IPS DF 6.9 (cell line): ENCODE data around the gene GAS7.

ENCODE experiments used
- DNase-seq: peaks from one replicate; pipeline ENCODE4 v3.0.0-alpha.2; 2013; ENCODE audit warnings: low read depth, low spot score
- H3K27ac ChIP-seq: one replicate; pipeline ENCODE4 v1.5.1; 2013; ENCODE audit warnings: low read length, control low read depth
- H3K27me3 ChIP-seq: 2 replicates; pipeline ENCODE4 v1.6.1; 2013; ENCODE audit warnings: mild to moderate bottlenecking, low read length; ENCODE audit not compliant: control insufficient read depth, insufficient read depth
- H3K36me3 ChIP-seq: 2 replicates; pipeline ENCODE4 v1.6.1; 2013; ENCODE audit warnings: low read length; ENCODE audit not compliant: control insufficient read depth, insufficient read depth
- H3K4me1 ChIP-seq: 2 replicates; pipeline ENCODE4 v1.6.1; 2013; ENCODE audit warnings: low read length; ENCODE audit not compliant: control insufficient read depth, insufficient read depth
- H3K4me3 ChIP-seq: 2 replicates; pipeline ENCODE4 v1.5.1; 2013; ENCODE audit warnings: mild to moderate bottlenecking, low read length
- H3K9me3 ChIP-seq: 2 replicates; pipeline ENCODE4 v1.6.1; 2013; ENCODE audit warnings: low read length, inconsistent platforms; ENCODE audit not compliant: control insufficient read depth, insufficient read depth
- WGBS: extraction: QIAGEN DNeasy Blood & Tissue Kit; methylation state at CpG from one replicate; pipeline ENCODE4 v1.1.7; 2013; ENCODE audit warnings: mixed read lengths, missing lambda C conversion rate; ENCODE audit not compliant: insufficient read length, insufficient coverage; 5-methylcytosine and 5-hydroxymethylcytosine counted together

Gene GAS7

GRCh38 chr17:9944704-9945103 lies 253.7 kb downstream of the GAS7 start:
- Histone ChIP-seq H3K36me3 (no peaks in the 10 kb centered on the region), H3K27ac (no peak overlapping the region), H3K4me1 (no peaks in the 10 kb centered on the region; the same call in 1 of the 2 replicates), H3K4me3 (no peak overlapping the region), H3K27me3 (no peaks in the 10 kb centered on the region), H3K9me3 (no peaks in the 10 kb centered on the region)
- WGBS, result no CpG with 5 or more reads among the region's 7 CpGs
- no peak for DNase-seq

GRCh38 chr17:9943343-9943742 lies 255.1 kb downstream of the GAS7 start:
- Histone ChIP-seq H3K4me1 (no peaks in the 10 kb centered on the region; the same call in 1 of the 2 replicates), H3K4me3 (no peak overlapping the region), H3K36me3 (no peaks in the 10 kb centered on the region), H3K27ac (no peak overlapping the region), H3K27me3 (no peaks in the 10 kb centered on the region), H3K9me3 (no peaks in the 10 kb centered on the region)
- DNase-seq, result no peak
- WGBS, result no CpG with 5 or more reads among the region's 9 CpGs

GRCh38 chr17:9942885-9943284 lies 255.5 kb downstream of the GAS7 start:
- H3K9me3 ChIP-seq, result no peaks in the 10 kb centered on the region
- H3K27me3 ChIP-seq, result no peaks in the 10 kb centered on the region
- H3K36me3 ChIP-seq, result no peaks in the 10 kb centered on the region
- H3K4me3 ChIP-seq, result no peak overlapping the region
- no peak overlapping the region for H3K27ac ChIP-seq
- DNase-seq, result no peak
- no peaks in the 10 kb centered on the region; the same call in 1 of the 2 replicates for H3K4me1 ChIP-seq
- no CpG with 5 or more reads among the region's 13 CpGs for WGBS

GRCh38 chr17:9941305-9941704 lies 257.1 kb downstream of the GAS7 start:
- H3K27ac ChIP-seq, result no peak overlapping the region
- H3K36me3 ChIP-seq, result no peaks in the 10 kb centered on the region
- H3K4me1 ChIP-seq, result no peaks in the 10 kb centered on the region; the same call in 1 of the 2 replicates
- no peak for DNase-seq
- no peak overlapping the region for H3K4me3 ChIP-seq
- no peaks in the 10 kb centered on the region for H3K27me3 ChIP-seq
- no peaks in the 10 kb centered on the region for H3K9me3 ChIP-seq
- no CpG with 5 or more reads among the region's 13 CpGs for WGBS

- no peak for DNase-seq
- Histone ChIP-seq H3K27me3 (no peaks in the 10 kb centered on the region), H3K36me3 (no peaks in the 10 kb centered on the region), H3K27ac (no peak overlapping the region), H3K4me3 (no peak overlapping the region), H3K4me1 (no peaks in the 10 kb centered on the region; the same call in 1 of the 2 replicates), H3K9me3 (no peaks in the 10 kb centered on the region)
- WGBS, result no CpG with 5 or more reads among the region's 9 CpGs
Observed at GRCh38 chr17:9940841-9941240, 257.6 kb downstream of the GAS7 start.

GRCh38 chr17:9938764-9939163 lies 259.6 kb downstream of the GAS7 start:
- H3K36me3 ChIP-seq, result no peaks in the 10 kb centered on the region
- no peaks in the 10 kb centered on the region for H3K9me3 ChIP-seq
- no peak overlapping the region for H3K4me3 ChIP-seq
- H3K4me1 ChIP-seq, result no peaks in the 10 kb centered on the region; the same call in 1 of the 2 replicates
- no peak for DNase-seq
- no CpG with 5 or more reads among the region's 1 CpG for WGBS
- no peaks in the 10 kb centered on the region for H3K27me3 ChIP-seq
- no peak overlapping the region for H3K27ac ChIP-seq

- DNase-seq, result no peak
- H3K4me3 ChIP-seq, result no peak overlapping the region
- WGBS, result no CpG with 5 or more reads among the region's 9 CpGs
- no peaks in the 10 kb centered on the region for H3K36me3 ChIP-seq
- H3K27me3 ChIP-seq, result no peaks in the 10 kb centered on the region
- no peaks in the 10 kb centered on the region for H3K4me1 ChIP-seq
- H3K9me3 ChIP-seq, result no peaks in the 10 kb centered on the region
- H3K27ac ChIP-seq, result no peak overlapping the region
Observed at GRCh38 chr17:9937901-9938300, 260.5 kb downstream of the GAS7 start.

- H3K36me3 ChIP-seq, result no peaks in the 10 kb centered on the region
- H3K27ac ChIP-seq, result no peak overlapping the region
- no peak overlapping the region for H3K4me3 ChIP-seq
- no peaks in the 10 kb centered on the region for H3K9me3 ChIP-seq
- H3K4me1 ChIP-seq, result no peaks in the 10 kb centered on the region
- H3K27me3 ChIP-seq, result no peaks in the 10 kb centered on the region
- WGBS, result no CpG with 5 or more reads among the region's 13 CpGs
- DNase-seq, result no peak
Observed at GRCh38 chr17:9937241-9937761, 261.1 kb downstream of the GAS7 start.

- no CpG with 5 or more reads among the region's 3 CpGs for WGBS
- no peaks in the 10 kb centered on the region for H3K9me3 ChIP-seq
- no peak overlapping the region for H3K4me3 ChIP-seq
- no peak overlapping the region for H3K27ac ChIP-seq
- DNase-seq, result no peak
- no peaks in the 10 kb centered on the region for H3K36me3 ChIP-seq
- no peaks in the 10 kb centered on the region for H3K4me1 ChIP-seq
- H3K27me3 ChIP-seq, result no peaks in the 10 kb centered on the region
Observed at GRCh38 chr17:9936095-9936494, 262.3 kb downstream of the GAS7 start.

GRCh38 chr17:9935408-9935807 lies 263.0 kb downstream of the GAS7 start:
- no peak for DNase-seq
- WGBS, result no CpG with 5 or more reads among the region's 6 CpGs
- no peaks in the 10 kb centered on the region for H3K36me3 ChIP-seq
- H3K27ac ChIP-seq, result no peak overlapping the region
- no peaks in the 10 kb centered on the region for H3K27me3 ChIP-seq
- no peak overlapping the region for H3K4me3 ChIP-seq
- H3K9me3 ChIP-seq, result no peaks in the 10 kb centered on the region
- H3K4me1 ChIP-seq, result no peaks in the 10 kb centered on the region

GRCh38 chr17:9934331-9934730 lies 264.1 kb downstream of the GAS7 start:
- H3K27me3 ChIP-seq, result no peaks in the 10 kb centered on the region
- no peaks in the 10 kb centered on the region for H3K36me3 ChIP-seq
- no peak for DNase-seq
- H3K27ac ChIP-seq, result no peak overlapping the region
- WGBS, result no CpG with 5 or more reads among the region's 7 CpGs
- no peak overlapping the region for H3K4me3 ChIP-seq
- no peaks in the 10 kb centered on the region for H3K4me1 ChIP-seq
- no peaks in the 10 kb centered on the region for H3K9me3 ChIP-seq
